GM12873 (cell line): Measurements from ENCODE around the gene MUC5B.

Experiments
- TF ChIP-seq, protein P1 (sequence below): IDR thresholded peaks from 2 replicates; pipeline ENCODE4 v1.5.1; 2012; ENCODE audit warnings: low read depth, mild to moderate bottlenecking, moderate library complexity, low read length, control low read depth; ENCODE audit not compliant: insufficient read depth; ENCODE audit errors: missing control alignments

Gene MUC5B

DNA sequence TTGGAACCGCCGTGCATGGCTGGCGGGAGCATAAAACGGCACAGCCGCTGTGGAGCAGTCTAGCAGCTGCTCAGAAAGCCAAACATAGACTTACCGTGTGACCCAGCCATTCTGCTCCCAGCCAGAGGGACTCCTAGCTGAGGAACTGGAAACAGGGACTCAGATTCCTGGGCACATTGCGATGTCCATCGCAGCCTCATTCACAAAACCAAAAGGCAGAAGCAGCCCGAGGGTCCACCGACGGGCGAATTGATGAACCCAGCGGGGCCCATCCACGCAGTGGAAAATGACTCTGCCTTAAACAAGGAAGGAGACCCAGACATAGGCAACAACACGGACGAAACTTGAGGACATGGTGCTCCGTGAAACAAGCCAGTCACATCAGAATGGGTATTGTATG lies 5.7 kb upstream of the MUC5B start:
- TF ChIP-seq, protein P1, sequence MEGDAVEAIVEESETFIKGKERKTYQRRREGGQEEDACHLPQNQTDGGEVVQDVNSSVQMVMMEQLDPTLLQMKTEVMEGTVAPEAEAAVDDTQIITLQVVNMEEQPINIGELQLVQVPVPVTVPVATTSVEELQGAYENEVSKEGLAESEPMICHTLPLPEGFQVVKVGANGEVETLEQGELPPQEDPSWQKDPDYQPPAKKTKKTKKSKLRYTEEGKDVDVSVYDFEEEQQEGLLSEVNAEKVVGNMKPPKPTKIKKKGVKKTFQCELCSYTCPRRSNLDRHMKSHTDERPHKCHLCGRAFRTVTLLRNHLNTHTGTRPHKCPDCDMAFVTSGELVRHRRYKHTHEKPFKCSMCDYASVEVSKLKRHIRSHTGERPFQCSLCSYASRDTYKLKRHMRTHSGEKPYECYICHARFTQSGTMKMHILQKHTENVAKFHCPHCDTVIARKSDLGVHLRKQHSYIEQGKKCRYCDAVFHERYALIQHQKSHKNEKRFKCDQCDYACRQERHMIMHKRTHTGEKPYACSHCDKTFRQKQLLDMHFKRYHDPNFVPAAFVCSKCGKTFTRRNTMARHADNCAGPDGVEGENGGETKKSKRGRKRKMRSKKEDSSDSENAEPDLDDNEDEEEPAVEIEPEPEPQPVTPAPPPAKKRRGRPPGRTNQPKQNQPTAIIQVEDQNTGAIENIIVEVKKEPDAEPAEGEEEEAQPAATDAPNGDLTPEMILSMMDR: no peak

DNA sequence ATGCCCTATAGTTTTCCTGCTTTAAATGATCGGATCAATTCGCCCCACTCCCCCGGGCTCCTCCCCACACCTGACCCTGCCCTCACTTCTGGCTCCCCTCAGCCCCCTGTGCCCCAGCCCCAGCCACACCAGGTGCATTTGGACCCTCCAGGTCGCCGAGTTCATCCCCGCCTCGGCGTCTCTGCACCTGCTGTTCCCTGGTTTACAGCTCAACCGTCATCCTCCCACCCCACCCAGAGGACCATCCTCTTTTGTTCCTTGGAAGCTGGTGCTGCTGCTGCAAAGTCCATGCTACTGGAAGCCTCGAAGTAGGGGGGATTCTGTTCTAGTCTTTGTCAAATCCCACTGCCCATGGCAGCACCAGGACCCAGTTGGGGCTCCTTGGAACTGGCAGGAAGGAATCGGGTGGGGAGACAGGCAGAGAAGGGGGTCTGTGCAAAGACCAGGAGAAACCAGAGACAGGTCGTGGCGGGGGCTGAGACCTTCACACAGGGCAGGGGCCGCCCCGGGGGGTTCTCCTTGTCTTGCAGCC lies 4.5 kb upstream of the MUC5B start:
- TF ChIP-seq, protein P1: no peak

DNA sequence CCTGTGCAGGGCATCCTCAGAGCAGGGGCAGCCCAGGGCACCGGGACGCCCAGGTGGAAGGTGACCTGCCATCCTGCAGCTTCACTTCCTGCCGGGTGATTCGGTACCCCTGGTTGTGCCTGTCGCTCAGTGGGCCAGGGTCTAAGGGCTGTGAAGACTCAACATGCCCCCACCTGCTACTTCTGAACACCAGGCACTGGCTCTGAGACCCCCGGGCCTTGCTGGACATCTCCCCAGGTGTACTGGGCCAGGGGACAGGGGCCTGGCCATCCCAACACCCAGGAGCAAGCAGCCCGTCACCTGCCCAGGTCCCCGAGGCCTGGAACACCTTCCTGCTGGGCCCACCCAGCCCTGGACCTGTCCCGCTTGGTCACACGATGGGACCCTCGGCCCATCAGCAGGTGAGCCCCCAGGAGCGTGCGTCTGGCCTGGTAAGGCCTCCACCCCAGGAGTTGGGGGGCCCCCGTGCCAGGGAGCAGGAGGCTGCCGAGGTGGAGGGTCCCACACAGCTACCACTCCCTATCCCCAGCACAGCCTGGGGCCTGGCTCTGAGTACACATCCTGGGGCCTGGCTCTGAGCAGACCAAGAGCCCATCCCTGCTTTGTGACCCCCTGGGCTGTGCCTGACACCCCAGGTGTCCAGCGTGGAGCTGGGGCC lies 3.9 kb upstream of the MUC5B start:
- TF ChIP-seq, protein P1: no peak

DNA sequence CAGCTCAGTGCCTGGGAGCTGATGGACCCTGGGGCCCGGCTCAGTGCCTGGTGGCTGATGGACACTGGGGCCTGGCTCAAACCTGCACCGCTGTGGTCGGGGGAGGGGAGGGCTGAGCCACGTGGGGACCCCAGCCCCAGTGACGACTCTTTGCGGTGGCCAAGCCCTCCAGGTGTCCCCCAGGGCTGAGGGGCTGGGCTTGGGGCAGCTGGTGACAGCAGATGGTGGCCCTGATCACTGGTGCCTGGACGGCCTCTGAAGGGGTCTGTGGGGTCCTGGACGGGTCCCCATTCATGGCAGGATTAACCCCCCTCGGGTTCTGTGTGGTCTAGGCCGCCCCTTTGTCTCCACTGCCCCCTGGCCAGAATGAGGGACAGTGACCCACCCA lies 3.4 kb upstream of the MUC5B start:
- TF ChIP-seq, protein P1: no peak

DNA sequence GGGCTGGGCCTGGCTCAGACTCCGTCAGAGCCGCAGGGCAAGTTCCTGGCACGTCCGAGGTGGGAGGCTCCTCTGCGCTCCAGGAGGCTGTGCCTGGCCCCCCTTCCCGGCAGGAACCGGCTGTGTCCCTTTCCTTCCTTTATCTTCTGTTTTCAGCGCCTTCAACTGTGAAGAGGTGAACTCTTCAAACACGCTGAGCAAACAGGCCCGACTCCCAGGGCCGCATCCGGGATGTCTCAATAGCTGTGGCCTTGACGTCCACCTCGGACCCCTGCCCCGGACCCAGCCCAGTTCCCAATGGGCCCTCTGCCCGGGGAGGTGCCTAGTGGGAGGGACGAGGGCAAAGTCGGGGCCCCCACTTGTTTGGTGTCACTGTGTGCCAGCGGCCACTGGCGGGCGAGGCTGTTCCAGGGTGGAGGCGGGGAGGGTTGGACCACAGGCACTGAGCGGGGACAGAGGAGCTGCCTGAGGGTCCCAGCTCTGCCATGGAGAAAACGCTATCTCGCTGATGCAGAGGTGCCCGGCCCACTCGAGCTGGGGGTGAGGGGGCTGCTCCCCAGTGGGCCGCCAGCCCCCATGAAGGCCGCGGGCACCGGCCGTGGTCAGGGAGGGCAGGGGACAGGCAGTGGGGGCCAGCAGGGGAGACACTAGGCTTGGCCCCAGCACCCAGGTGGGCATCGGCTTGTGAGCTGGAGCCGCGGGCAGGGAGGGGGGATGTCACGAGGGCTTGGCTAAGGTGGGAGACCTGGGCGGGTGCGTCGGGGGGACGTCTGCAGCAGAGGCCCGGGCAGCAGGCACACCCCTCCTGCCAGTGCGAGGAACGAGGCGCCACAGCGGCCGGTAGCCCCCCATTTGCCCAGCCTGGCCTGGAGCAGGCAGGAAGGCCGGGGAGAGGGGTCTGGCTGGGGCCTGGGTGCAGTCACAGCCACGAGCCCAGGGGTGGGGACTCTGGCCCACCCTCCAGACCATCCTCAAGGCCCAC lies 2.7 kb upstream of the MUC5B start:
- TF ChIP-seq, protein P1: no peak

DNA sequence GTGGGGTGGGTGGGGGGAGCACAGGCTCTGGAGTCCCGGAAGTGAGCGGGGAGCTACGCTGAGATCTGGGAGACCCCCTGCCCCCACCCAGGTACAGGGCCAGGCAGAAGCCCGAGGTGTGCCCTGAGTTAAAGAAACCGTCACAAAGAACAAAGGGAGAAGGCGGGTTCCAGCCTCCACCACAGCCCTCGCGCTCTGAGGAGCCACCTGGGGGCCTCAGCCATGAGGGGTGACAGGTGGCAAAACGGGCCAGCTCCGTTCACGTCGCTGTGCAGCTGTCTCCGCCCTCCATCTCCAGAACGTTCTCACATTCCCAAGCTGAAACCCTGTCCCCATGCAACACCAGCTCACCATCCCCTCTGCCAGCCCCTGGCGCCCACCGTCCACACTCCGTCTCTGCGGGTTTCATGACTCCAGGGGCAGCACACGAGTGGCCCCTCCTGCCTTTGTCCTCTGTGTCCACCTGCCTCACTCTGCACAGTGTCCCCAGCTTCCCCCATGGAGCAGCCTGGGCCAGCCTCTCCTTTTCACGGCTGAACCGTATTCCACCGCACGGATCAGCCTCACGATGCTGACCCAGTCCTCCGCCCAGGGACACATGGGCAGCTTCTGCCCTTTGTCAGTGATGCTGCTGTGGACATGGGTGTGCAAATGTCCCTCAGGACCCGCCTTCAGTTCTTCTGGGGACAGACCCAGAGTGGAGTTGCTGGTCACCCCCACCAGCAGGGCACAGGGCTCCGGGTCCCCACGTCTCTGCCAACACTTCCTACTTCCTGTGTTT lies 1.7 kb upstream of the MUC5B start:
- TF ChIP-seq, protein P1: no peak

DNA sequence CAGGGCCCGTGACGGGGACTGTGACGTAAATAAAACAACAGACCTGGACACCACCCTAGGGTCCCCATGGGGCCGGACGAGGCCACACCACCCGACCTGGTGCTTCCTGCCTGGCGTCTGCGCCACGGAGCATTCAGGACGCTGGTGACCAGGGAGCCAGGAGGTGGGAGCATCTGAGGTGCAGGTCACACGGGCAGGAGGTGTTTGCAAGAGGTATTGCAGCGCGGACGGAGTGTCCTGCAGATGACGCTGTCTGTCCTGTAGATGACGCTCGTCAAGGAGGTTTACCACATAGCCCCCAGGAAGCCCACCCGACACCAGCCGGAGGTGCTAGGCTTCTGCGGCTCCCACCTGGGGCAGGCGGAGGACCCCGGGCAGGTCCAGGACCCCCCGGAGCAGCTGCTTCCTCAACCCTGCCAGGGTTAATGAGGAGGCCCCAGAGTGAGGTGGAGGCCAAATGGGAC lies 986 bp upstream of the MUC5B start:
- TF ChIP-seq, protein P1: no peak
